Gastrocnemius medialis (tissue), 4 donors: ENCODE results near the gene OSTM1.

ENCODE experiments used
- CTCF ChIP-seq, 5 experiments: fragments of 450-650 bp in 3 of 5; fragments of 200-600 bp in 2 of 5; sonication (generic) in 2 of 5; IDR thresholded peaks in 4 of 5; conservative IDR thresholded peaks in 1 of 5; 1 replicate in 4 of 5; 2 replicates in 1 of 5; pipeline ENCODE4 v1.5.1; 2016 to 2019; ENCODE audit warnings: antibody characterized with exemption in 5 of 5, mild to moderate bottlenecking in 3 of 5, moderate library complexity in 3 of 5
- POLR2A ChIP-seq, 2 donors: fragments of 450-650 bp; IDR thresholded peaks; one replicate each; pipeline ENCODE4 v1.6.1; 2017; ENCODE audit warnings: antibody characterized with exemption in 2 of 2, mild to moderate bottlenecking in 2 of 2, moderate library complexity in 2 of 2

- TF ChIP-seq CTCF (IDR thresholded peaks at IDR 0.05 in 4 of 5, conservative IDR thresholded peaks at IDR 0.05 in 1 of 5) (no peak), POLR2A (IDR thresholded peaks at IDR 0.05) (no peak)
Observed at GRCh38 chr6:108008363-108008762, 66.2 kb downstream of the OSTM1 start.
